Fibroblast of the conjunctiva (primary cell): ENCODE results near the gene SPAG5.
"Not testable (repeated sequence)": the region's sequence is repeated elsewhere in the genome, so short reads cannot be mapped to it uniquely, and the experiment has no call there.

Experiments used
- DNase-seq: peaks from one replicate; pipeline ENCODE4 v3.0.0-alpha.2; 2010; ENCODE audit warnings: low read depth

Gene SPAG5

DNA sequence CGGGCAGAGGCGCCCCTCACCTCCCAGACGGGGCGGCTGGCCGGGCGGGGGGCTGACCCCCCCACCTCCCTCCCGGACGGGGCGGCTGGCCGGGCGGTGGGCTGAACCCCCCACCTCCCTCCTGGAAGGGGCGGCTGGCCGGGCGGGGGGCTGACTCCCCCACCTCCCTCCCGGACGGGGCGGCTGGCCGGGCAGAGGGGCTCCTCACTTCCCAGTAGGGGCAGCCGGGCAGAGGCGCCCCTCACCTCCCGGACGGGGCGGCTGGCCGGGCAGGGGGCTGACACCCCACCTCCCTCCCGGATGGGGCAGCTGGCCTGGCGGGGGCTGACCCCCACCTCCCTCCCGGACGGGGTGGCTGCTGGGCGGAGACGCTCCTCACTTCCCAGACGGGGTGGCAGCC, 5.2 kb upstream of the SPAG5 start:
- DNase-seq = not testable (repeated sequence)

GRCh38 chr17:28599311-28600184, 723 bp upstream of the SPAG5 start:
- peak; percentile 72 for DNase-seq

- no peak for DNase-seq
These were observed 436 bp downstream of the SPAG5 start for GRCh38 chr17:28598389-28598788.

- no peak for DNase-seq
These were observed 1.0 kb downstream of the SPAG5 start for GRCh38 chr17:28597606-28598383.

GRCh38 chr17:28592260-28592659, 6.6 kb downstream of the SPAG5 start:
- DNase-seq = no peak

DNA sequence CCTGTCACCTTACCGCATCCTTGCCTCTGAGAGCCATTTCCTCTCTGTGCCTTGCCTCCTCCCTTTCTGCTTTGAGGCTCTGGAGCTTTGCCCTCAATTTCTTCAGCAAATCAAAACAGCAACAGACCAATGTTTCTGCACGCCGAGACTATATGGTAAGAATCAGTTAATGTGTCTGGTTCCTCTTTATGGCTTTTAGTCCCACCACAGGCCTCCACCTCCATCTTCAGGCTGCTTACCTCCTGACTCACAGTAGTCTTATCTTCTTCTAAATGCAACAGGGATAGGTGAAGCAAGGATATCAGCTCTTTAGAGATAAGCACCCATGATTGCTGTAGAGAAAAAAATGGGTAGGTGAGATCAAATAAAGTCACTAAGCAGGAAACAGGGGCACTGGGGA, 13.0 kb downstream of the SPAG5 start:
- DNase-seq = no peak

DNA sequence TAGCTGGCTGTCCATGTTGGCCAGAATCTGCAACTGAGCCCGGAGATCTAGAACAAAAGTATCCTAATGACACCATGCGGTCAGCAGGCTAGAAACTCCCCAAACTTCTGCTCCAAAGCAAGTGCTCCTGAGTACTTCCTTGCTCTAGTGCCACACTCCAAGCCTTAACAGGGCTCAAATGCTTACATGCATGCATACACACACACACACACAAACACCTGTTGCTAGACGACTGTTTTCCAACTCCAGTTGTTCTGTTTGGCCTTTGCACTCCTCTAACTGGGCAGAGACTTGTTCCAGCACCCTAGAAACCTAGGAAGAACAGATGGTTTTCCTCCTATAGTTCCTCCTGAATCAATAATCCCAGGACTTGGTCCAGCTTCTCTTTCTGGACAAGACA, 14.4 kb downstream of the SPAG5 start:
- no peak for DNase-seq

GRCh38 chr17:28582513-28582912, 16.3 kb downstream of the SPAG5 start:
- no peak for DNase-seq

DNA sequence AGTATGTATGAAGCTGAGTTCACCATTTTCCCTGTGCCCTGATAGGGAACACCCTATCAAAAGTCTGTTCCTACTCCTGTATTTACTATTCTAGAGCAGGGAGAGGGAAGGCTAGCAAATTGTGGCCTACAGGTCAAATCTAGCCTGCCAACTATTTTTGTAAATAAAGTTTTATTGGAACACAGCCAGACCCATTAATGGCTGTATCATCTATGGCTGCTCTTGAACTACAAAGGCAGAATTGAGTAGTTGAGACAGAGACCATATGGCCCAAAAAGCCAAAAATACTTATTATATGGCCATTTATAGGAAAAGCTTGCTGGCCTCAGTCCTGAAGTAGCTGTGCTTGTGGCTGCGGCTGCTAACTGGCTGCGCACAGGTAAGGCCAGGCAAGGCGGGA, 17.9 kb downstream of the SPAG5 start:
- DNase-seq = no peak

DNA sequence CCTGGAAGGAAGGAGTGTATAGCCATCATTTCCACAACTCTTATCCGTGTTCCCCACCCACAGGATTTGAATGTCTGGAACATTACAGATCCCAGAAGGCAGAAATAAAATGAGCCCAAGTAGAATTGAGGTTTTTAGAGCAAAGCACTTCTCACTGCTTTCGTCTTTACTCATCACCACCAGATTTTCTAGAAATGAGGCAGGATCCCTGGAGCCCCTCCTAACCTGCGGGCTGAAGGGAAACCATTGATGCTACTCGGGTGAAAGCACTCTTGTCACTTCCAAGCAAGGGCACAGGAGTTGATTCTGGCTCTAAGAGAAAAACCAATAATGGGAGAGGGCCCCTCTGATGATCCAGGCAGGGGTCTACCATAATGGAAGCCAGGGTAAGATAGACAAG, 19.3 kb downstream of the SPAG5 start:
- no peak for DNase-seq

GRCh38 chr17:28578246-28579195, 20.3 kb downstream of the SPAG5 start:
- DNase-seq = no peak

DNA sequence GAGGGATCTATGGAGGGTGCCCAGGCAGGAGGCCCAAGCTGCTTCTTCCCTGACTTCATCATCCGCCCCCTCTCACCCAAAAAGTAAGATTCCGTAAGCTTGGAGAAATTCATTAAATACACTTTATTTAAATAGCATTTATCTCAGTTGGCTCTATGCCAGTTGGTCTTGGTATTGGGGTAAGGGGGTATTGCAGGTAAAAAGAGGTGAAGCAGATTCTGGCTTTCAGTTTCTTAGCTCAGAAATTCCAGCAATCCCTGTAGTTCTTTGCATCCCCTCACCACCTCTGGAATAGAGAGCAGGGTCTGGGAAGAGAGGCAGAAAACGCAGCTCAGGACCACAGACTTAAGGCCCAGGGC, 21.4 kb downstream of the SPAG5 start:
- no peak for DNase-seq

GRCh38 chr17:28576758-28577465, 21.9 kb downstream of the SPAG5 start, which contains the start of gene ALDOC:
TSS of gene ALDOC (minus strand) at chr17:28576895. CDS start at chr17:28575532, 1,363 bp downstream.
- peak; percentile 89 for DNase-seq

DNA sequence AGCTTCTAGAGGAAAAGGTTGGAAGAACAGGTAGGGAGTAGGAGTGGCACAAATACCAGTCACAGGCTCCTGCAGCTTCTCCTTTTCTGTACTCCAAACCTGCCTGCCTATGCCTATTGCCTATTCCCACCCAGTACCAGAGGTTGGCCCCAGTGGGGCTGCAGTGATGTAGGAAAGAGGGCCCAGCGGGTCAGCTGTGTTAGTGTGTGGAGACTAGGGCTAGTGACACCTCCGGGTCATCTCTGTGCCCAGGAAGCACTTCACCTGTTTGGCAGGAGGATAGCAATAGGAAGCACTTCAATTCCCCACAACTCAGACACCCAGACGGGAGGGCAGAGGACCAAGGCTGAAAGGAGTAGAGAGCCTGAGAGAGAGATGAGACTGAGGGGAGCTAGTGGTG, 22.8 kb downstream of the SPAG5 start:
- not testable (repeated sequence) for DNase-seq

- DNase-seq = no peak
These were observed 23.6 kb downstream of the SPAG5 start for GRCh38 chr17:28575126-28575795.

DNA sequence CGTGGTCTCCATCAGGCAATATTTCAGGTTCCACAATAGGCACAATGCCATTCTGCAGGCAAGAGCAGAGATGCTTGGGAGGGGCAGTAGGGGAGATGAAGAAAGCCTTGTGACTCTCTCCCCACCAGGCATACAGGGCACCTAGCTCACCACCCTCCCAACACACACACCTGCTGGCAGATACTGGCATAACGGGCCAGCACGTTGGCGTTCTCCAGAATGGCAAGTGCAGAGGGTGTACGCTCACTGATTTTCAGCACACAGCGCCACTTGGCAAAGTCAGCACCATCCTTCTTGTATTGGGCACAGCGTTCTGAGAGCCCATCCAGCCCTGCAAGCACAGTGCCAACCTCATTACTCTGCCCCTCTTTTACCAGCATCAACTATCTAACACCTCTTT, 24.3 kb downstream of the SPAG5 start:
- DNase-seq = no peak

DNA sequence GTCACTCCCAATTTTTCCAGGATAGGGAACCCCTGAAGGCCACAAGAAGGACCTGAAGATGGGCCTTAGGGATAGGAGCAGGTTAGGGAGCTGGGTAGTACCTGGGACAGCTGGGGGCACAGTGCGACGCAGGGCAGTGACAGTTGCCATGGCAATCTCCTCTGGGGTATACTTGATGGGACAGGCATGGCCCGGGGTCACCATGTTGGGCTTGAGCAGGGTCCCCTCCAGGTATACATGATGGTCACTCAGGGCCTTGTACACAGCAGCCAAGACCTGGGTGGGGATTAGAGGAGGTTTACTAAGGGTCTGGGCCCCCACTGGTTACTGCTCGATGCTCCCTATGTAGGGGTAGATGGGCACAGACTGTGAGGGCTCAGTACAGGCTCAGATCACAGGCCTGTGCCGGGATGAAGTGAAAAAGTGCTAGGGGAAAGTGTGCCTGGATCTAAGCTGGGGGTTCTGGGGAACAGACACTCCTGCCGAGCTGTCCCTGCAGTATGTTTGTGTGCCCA, 24.8 kb downstream of the SPAG5 start:
- no peak for DNase-seq

DNA sequence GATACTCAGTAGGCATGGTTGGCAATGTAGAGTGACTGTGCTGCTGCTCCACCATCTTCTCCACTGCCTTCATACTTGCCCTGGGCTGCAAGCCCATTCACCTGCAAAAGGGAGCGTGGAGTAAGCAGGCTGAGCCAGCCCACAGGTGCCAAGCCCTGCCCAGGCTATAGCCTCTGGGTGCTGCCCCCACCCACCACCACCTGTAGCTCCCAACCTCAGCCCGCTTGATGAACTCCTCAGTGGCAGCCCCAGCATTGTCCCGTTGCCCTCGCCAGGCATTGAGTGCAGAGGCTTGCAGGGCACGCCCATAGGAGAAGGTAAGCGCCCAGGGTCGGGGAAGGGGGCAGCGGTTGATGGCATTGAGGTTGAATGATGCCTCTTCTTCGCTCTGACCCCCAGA, 25.3 kb downstream of the SPAG5 start:
- DNase-seq = no peak

DNA sequence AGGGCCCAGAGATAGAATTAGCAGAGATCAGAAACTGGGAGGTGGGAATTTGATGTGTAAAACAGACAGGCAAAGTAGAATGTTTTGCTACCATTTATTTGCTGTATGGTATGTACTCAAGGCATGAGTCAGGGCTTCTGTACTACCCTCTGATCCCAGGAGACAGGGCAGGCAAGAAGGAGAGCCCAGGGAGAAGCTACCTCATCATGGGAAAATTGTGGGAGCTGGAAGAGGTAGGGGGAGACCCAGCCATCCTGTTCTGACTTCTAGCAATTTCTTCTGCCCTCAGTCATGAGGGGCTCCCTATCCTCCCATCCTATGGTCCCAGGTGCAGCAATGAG, 25.8 kb downstream of the SPAG5 start:
- DNase-seq = no peak

GRCh38 chr17:28572259-28573039, 26.4 kb downstream of the SPAG5 start:
- DNase-seq = no peak
